MV-4-11 (cell line): ENCODE data around the gene GALNT14.

Experiments used
- DNase-seq: peaks from one replicate; lab custom pipeline; 2025; lab: John Stamatoyannopoulos, UW

The GALNT14 gene

GRCh38 chr2:31054842-31055388 is 83.3 kb downstream of the GALNT14 start:
- no peak for DNase-seq

- no peak for DNase-seq
Observed at GRCh38 chr2:31053929-31054782, 84.1 kb downstream of the GALNT14 start.

DNA sequence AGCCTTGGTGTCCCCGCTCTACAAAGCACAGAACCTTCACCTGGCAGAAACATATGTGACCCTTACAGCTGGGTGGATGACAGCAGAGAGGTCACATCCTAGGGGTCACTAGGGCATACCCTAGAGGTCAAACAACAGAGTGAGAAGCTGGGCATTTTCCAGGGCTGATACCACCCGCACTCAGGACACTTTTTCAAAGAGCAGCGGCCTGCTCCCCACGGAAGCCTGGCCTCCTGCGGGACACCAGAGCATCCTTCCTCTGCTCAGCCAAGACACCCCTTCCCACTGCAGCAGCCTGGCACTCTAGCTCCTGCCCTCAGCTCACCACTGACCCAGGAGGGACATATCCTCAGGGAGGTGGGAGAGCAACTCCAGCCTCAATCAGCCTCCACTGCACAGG is 86.0 kb downstream of the GALNT14 start:
- DNase-seq, result no peak

DNA sequence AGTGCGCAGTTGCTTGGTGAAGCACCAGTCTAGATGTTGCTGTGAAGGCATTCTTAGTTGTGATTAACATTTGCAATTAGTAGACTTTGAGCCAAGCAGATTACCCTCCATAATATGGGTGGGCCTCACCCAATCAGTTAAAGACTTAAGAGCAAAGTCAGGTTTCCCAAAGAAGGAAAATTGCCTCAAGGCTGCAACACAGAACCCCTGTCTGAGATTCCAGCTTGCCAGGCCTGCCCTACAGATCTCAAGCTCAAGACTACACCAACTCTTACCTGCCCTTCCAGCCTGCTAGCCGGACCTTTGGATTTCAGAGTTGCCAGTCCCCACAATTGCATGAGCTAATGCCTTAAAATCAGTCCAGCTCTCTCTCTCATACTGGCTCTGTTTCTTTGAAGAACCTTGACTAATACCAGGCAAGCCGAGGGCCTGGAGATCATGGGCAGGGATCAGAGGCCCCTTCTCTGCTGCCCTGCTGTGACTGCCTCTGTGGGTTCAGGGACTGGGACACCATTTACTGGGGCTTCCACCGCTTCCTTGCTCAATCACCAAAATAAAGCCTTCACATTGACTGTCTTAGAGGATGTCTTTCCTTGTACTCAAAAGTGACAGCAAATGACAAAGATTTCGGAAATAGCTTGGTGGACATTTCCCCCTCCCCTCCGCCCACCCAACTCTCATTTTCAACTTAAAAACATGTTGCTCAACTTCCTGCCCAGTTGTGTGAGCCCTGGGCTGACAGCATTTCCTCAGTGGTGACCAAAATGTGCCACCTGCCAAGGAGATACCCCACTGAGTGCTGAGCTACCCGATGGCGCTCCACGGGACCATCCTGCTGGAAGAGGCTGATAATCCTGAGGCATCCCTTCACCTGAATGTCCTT is 86.7 kb downstream of the GALNT14 start:
- peak; percentile 60 for DNase-seq

DNA sequence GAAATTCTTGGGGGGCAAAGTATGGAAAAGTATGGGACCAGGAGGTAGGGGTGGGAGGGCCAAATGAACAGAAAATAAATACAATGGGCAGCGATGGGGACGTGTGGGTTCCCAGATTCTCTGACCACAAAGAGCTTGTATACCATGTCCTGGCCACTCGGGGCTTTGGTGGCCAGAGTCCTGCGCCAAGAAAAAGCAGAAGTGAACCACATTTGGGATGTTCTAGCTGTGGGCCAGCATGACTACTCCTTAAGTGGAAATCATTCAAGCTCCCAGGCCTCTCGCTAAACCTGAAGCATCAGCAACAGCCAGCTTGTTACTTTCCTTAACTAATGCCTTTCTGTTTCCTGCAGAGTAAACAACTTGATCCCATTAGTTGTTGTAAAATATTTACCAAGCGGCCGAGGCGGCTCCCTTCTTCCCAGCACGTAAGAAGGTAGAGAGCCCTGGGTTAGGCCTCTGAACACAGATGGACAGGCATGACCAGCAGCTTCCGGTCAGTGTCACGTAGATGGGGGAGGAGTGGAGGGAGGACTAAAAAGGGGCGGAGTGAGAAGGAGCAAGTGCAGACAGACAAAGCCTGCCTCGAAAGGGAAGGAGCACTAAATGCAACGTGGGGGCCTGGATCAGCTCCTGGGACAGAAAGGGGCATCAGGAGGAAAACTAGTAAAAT is 88.2 kb downstream of the GALNT14 start:
- peak; percentile 68 for DNase-seq

- no peak for DNase-seq
Observed at GRCh38 chr2:31049264-31049663, 89.0 kb downstream of the GALNT14 start.

GRCh38 chr2:31047599-31047998 is 90.6 kb downstream of the GALNT14 start:
- no peak for DNase-seq

- no peak for DNase-seq
Observed at GRCh38 chr2:31038385-31038784, 99.9 kb downstream of the GALNT14 start.

- no peak for DNase-seq
Observed at GRCh38 chr2:31037058-31037457, 101.2 kb downstream of the GALNT14 start.

- DNase-seq, result no peak
Observed at GRCh38 chr2:31033032-31033431, 105.2 kb downstream of the GALNT14 start.

- DNase-seq, result peak; percentile 36
Observed at GRCh38 chr2:31032475-31032874, 105.8 kb downstream of the GALNT14 start.

DNA sequence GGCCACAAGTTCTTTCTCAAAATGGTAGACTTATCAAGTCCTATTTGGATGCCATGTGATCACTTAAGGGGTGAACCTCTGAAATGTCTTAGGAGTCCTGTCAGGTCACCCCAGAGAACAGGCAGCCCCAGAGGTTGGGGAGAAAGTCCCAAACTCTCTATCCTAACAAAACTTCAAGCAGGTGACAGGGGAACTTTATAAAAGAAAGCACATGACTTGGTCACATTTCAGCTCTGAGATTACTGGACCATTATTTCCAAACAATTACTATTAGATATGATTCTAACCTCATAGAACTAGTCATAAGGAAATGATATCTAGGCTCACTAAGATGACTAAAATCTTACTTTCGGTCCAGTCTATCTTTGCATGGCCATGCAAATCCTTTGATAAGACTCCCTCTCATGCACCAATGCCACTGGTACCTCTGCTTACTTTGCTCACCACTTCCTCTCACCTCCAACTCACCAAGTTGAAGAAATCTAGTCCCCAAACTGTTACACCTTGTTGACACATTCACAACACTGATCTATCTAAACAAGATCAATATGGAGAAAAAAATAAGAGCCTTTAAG is 107.0 kb downstream of the GALNT14 start:
- DNase-seq, result no peak

DNA sequence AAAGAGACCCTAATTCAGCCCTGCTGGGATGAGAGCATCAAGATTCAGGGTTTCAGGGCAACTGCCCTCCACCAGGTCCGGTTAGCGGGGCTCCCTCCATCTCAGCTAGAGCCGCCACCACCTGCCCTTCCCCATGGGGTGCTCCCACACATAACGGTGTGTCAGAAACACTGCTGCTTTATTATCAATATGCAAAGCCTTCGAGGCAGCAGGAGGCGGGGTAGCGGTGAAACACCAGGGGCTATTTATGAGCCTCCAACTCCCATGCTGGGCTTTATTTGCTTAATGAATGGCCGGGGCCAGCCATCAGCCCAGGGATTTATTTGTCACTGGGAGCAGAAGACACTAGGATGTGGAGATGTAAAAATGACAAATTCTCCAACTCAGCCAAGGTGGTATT is 109.8 kb downstream of the GALNT14 start:
- no peak for DNase-seq

GRCh38 chr2:31027549-31027948 is 110.7 kb downstream of the GALNT14 start:
- no peak for DNase-seq

DNA sequence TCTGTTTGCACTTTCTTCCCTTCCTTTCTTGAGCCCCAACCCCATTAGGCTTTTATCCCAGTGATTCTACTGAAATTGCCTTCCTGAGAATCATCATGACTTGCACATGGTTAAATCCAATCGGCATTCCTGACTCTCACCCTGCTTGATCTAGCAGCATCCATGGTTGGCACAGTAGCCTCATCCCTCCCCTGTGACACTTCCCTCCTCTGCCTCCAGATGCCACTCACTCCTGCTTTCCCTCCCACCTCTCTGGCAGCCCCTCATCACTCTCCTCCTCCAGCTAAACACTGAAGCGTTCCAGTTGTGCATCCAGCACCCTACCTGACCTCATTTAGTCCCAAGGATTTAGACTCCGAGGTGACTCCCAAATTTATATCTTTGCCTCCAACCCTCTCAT is 114.7 kb downstream of the GALNT14 start:
- no peak for DNase-seq

- no peak for DNase-seq
Observed at GRCh38 chr2:31020713-31021112, 117.5 kb downstream of the GALNT14 start.

DNA sequence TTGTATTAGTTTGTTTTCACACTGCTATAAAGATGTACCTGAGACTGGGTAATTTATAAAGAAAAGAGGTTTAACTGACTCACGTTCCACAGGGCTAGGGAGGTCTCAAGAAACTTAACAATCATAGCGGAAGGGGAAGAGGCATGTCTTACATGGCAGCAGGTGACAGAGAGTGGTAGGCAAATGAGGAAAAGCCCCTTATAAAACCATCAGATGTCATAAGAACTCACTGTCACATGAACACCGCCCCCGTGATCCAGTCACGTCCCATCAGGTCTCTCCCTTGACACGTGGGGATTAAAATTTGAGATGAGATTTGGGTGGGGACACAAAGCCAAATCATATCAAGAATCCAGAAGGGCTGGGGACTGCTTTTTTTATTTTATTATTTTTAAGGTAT is 120.0 kb downstream of the GALNT14 start:
- DNase-seq, result no peak

GRCh38 chr2:31016648-31017047 is 121.6 kb downstream of the GALNT14 start:
- no peak for DNase-seq

GRCh38 chr2:31014516-31014915 is 123.7 kb downstream of the GALNT14 start:
- no peak for DNase-seq

- DNase-seq, result no peak
Observed at GRCh38 chr2:31013301-31013700, 124.9 kb downstream of the GALNT14 start.

GRCh38 chr2:31012406-31012805 is 125.8 kb downstream of the GALNT14 start:
- DNase-seq, result no peak

GRCh38 chr2:31011587-31011986 is 126.7 kb downstream of the GALNT14 start:
- no peak for DNase-seq
